Vagina (tissue), 2 donors: ENCODE measurements around the gene SVBP. TPM values are rescaled to one million over a fixed set of nuclear protein-coding genes. Genes with fewer than 3 reads are reported as not detected.
A peak's percentile ranks its signal among the peaks of the same experiment; 100 is the strongest.

Source experiments
- DNase-seq, 2 donors: peaks; one replicate each; pipeline ENCODE4 v3.0.0-alpha.2; 2017; ENCODE audit errors: extremely low spot score in 2 of 2
- H3K27ac ChIP-seq: fragments of 200-600 bp; sonication (generic); one replicate; pipeline ENCODE4 v1.5.1; 2019
- H3K27me3 ChIP-seq: fragments of 200-600 bp; sonication (generic); one replicate; pipeline ENCODE4 v1.5.1; 2019
- H3K36me3 ChIP-seq, 2 donors: fragments of 200-600 bp; sonication (generic); one replicate each; pipeline ENCODE4 v1.5.1; 2017 to 2019
- H3K4me1 ChIP-seq: fragments of 200-600 bp; sonication (generic); one replicate; pipeline ENCODE4 v1.5.1; 2019
- H3K4me3 ChIP-seq, 2 donors: fragments of 200-600 bp; sonication (generic); 1 replicate in 1 of 2; 2 replicates in 1 of 2; pipeline ENCODE4 v1.5.1; 2016 to 2019
- H3K9me3 ChIP-seq: fragments of 200-600 bp; sonication (generic); one replicate; pipeline ENCODE4 v1.5.1; 2019
- POLR2A ChIP-seq, 2 donors: fragments of 450-650 bp; IDR thresholded peaks; one replicate each; pipeline ENCODE4 v1.6.1; 2017; ENCODE audit warnings: antibody characterized with exemption in 2 of 2, mild to moderate bottlenecking in 2 of 2, moderate library complexity in 2 of 2
- POLR2AphosphoS5 ChIP-seq, 2 donors: sonication (generic); formaldehyde crosslinking; IDR thresholded peaks; one replicate each; pipeline ENCODE4 v1.9.0; 2017; ENCODE audit warnings: antibody characterized with exemption in 2 of 2, mild to moderate bottlenecking in 2 of 2, low read depth in 1 of 2; ENCODE audit not compliant: insufficient read depth in 1 of 2
- intact Hi-C: fragments of 100-400 bp; cut with DNase I; formaldehyde crosslinking; loops from one replicate; pipeline ENCODE4 v1.15.1; 2023
- total RNA-seq: library from RNA; depleted of rRNA; stranded (reverse); fragments of >200 nt; gene quantifications from one replicate; pipeline ENCODE4 v1.2.3, GENCODE V29; 2016
- TF ChIP-seq, protein P1 (sequence below), 3 experiments: fragments of 450-650 bp in 2 of 3; fragments of 200-600 bp in 1 of 3; sonication (generic) in 1 of 3; IDR thresholded peaks; one replicate each; pipeline ENCODE4 v1.5.1; 2017 to 2019; ENCODE audit warnings: antibody characterized with exemption in 3 of 3, mild to moderate bottlenecking in 2 of 3, moderate library complexity in 2 of 3

SVBP gene
- total RNA-seq, 1 donor from 2014 or later, result 23.8 TPM

DNA sequence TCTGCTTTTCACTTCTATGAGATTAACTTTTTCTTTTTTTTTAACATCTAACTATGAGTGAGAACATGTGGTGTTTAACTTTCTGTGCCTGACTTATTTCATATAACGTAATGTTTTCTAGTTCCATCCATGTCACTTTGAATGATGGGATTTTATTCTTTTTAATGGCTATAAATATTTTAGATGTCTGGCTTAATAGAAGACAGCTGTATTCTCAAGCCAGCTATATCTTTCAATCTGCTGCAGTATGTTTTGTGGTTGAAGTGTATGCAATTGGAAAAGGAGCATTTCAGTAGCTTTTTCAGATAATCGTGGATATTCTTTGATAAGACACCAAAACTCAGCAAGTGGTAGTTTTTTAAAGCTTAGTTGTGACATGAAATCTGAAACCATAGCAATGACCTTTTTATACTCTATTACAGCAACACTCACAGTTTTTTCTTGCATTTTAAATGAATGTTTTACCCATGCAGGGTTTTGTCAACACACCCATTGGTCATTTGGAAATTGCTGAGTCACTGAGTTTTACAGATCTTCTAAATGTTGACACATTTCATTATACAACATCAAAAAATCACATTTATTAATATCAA lies 5.7 kb upstream of the SVBP start:
- intact Hi-C loops, result no loop called here
- H3K36me3 ChIP-seq, result no peaks in the 10 kb centered on the region
- no peak overlapping the region for H3K27ac ChIP-seq

DNA sequence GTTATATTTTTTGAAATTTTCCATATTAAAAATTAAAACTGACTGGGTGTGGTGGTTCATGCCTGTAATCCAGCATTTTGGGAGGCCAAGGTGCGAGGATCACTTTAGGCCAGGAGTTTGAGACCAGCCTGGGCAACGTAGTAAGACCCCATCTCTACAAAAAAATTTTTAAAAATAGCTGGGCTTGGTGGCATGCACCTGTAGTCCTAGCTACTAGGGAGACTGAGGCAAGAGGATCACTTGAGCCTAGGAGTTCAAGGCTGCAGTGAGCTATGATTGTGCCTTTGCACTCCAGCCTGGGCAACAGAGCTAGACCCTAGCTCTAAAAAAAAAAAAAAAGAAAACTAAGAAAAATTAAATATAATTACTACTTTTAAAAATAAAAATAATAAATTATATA lies 4.5 kb upstream of the SVBP start:
- intact Hi-C loops, result no loop called here
- Histone ChIP-seq H3K27me3 (no peaks in the 10 kb centered on the region), H3K4me3 (no peak overlapping the region), H3K27ac (no peak overlapping the region), H3K4me1 (peaks cover 24% of the 10 kb centered on the region), H3K36me3 (no peaks in the 10 kb centered on the region), H3K9me3 (no peaks in the 10 kb centered on the region)
- no peak for DNase-seq
- no peak for TF ChIP-seq POLR2AphosphoS5 (IDR thresholded peaks at IDR 0.05; ENCODE audit: insufficient read depth in 1 of 2, low read depth in 1 of 2)
- TF ChIP-seq POLR2A (IDR thresholded peaks at IDR 0.05), result no peak
- TF ChIP-seq, protein P1, sequence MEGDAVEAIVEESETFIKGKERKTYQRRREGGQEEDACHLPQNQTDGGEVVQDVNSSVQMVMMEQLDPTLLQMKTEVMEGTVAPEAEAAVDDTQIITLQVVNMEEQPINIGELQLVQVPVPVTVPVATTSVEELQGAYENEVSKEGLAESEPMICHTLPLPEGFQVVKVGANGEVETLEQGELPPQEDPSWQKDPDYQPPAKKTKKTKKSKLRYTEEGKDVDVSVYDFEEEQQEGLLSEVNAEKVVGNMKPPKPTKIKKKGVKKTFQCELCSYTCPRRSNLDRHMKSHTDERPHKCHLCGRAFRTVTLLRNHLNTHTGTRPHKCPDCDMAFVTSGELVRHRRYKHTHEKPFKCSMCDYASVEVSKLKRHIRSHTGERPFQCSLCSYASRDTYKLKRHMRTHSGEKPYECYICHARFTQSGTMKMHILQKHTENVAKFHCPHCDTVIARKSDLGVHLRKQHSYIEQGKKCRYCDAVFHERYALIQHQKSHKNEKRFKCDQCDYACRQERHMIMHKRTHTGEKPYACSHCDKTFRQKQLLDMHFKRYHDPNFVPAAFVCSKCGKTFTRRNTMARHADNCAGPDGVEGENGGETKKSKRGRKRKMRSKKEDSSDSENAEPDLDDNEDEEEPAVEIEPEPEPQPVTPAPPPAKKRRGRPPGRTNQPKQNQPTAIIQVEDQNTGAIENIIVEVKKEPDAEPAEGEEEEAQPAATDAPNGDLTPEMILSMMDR (IDR thresholded peaks at IDR 0.05), result no peak

More for the DNA sequence above, 5.7 kb upstream of the SVBP start:
- Histone ChIP-seq H3K4me3 (no peak overlapping the region), H3K27me3 (no peaks in the 10 kb centered on the region), H3K9me3 (no peaks in the 10 kb centered on the region), H3K4me1 (peaks cover 20% of the 10 kb centered on the region)
- TF ChIP-seq, protein P1 (IDR thresholded peaks at IDR 0.05), result no peak
- TF ChIP-seq POLR2AphosphoS5 (IDR thresholded peaks at IDR 0.05; ENCODE audit: insufficient read depth in 1 of 2, low read depth in 1 of 2) (no peak), POLR2A (IDR thresholded peaks at IDR 0.05) (no peak)
- DNase-seq, result no peak

DNA sequence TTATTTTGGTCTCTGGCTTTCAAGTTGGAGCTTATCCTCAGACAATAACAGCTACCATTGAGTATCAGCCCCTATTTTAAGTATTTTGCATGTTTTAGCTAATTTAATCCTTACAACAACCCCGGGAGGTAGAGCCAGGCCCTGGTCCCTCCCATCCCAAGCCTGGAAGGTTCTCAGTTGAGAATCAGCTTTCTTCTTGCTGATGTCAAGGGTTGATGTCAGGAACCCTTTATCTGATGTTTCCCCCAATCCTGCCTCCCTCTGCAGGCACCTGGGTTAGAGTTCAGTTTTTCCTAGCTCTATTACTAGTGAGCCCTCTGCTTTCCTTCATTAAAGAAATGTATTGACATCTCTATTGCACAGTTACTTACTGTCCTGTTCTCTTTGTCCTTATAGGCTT lies 3.6 kb upstream of the SVBP start:
- Histone ChIP-seq H3K4me3 (no peak overlapping the region), H3K27ac (no peak overlapping the region), H3K9me3 (no peaks in the 10 kb centered on the region), H3K36me3 (no peaks in the 10 kb centered on the region), H3K4me1 (peaks cover 31% of the 10 kb centered on the region), H3K27me3 (no peaks in the 10 kb centered on the region)
- no peak for DNase-seq
- TF ChIP-seq POLR2AphosphoS5 (IDR thresholded peaks at IDR 0.05; ENCODE audit: insufficient read depth in 1 of 2, low read depth in 1 of 2), result no peak
- TF ChIP-seq, protein P1 (IDR thresholded peaks at IDR 0.05), result no peak
- intact Hi-C loops, result no loop called here

DNA sequence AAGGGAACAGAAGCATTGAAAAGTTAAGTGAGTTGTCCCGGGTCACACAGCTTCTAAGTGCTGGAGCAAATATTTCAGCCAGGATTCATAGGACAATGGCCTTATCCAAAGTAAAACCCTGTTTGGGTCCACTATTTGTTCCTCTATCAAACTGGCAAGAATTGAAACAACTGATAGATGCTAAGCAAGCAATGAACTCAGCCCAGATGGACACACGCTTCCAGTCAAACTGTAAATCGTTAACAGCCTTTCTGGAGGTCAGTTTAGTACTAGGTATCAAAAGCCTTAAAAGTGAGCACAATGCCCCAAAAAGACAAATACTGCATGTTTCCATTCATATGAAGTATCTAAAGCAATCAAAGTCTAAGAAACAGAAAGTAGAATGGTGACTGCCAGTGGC lies 779 bp upstream of the SVBP start:
- Histone ChIP-seq H3K27me3 (no peaks in the 10 kb centered on the region), H3K4me1 (peaks cover 35% of the 10 kb centered on the region), H3K4me3 (peak overlapping the region; percentile 56 to 79), H3K9me3 (no peaks in the 10 kb centered on the region), H3K36me3 (peaks cover 0 to 6% of the 10 kb centered on the region in 2 donors), H3K27ac (no peak overlapping the region)
- TF ChIP-seq, protein P1 (IDR thresholded peaks at IDR 0.05), result no peak
- TF ChIP-seq POLR2AphosphoS5 (IDR thresholded peaks at IDR 0.05; ENCODE audit: insufficient read depth in 1 of 2, low read depth in 1 of 2) (no peak), POLR2A (IDR thresholded peaks at IDR 0.05) (no peak)
- intact Hi-C loops, result no loop called here
- no peak for DNase-seq

DNA sequence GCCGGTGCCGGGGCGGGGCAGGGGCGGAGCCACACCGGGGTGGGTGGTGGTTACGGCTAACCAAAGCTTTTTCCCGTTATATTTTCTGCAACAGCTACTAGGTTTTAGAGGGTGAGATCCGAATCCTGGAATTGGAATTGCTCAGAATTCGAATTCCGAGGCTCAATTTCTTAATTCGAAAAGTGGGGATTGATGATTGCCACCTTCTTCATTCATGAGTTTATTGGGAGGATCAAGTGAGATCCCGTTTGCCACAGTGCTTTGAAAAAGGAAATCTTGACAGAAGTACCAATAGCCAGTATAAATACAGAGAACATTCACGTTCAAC lies 207 bp upstream of the SVBP start:
- no peak for TF ChIP-seq POLR2A (IDR thresholded peaks at IDR 0.05)
- TF ChIP-seq, protein P1 (IDR thresholded peaks at IDR 0.05), result no peak
- TF ChIP-seq POLR2AphosphoS5 (IDR thresholded peaks at IDR 0.05; ENCODE audit: insufficient read depth in 1 of 2, low read depth in 1 of 2), result no peak
- Histone ChIP-seq H3K4me3 (peak overlapping the region; percentile 56 to 79), H3K4me1 (peaks cover 31% of the 10 kb centered on the region), H3K9me3 (no peaks in the 10 kb centered on the region), H3K27me3 (no peaks in the 10 kb centered on the region), H3K27ac (peak overlapping the region; percentile 81), H3K36me3 (peaks cover 0 to 6% of the 10 kb centered on the region in 2 donors)
- no peak for DNase-seq
- intact Hi-C loops, result no loop called here
